Stimulated activated CD4-positive, alpha-beta T cell treated with anti-CD3 and anti-CD28 coated beads, Interleukin-1b, Interleukin-23, amount 100 ng/mL, for 24 hours (primary cell): ENCODE data around the gene RPS5.
"Not testable (repeated sequence)": the region's sequence is repeated elsewhere in the genome, so short reads cannot be mapped to it uniquely, and the experiment has no call there.

ENCODE experiments used
- DNase-seq, 4 experiments: peaks; one replicate each; pipeline ENCODE4 v3.0.0-alpha.2; 2020; ENCODE audit warnings: low read depth in 4 of 4, low spot score in 1 of 4

Gene RPS5

GRCh38 chr19:58403920-58404478 lies 16.9 kb downstream of the RPS5 start:
- not testable (repeated sequence) for DNase-seq

- no peak for DNase-seq
Measured at GRCh38 chr19:58406818-58407657, 20.0 kb downstream of the RPS5 start.

- DNase-seq: no peak
Measured at GRCh38 chr19:58407658-58408151, 20.6 kb downstream of the RPS5 start.

- DNase-seq: peak; percentile 82 to 96 (median 90)
Measured at GRCh38 chr19:58408152-58409009, 21.3 kb downstream of the RPS5 start, which contains the start of gene ZNF584. ZNF584 (plus strand) TSS chr19:58408649; CDS start chr19:58409148, 499 bp downstream.

- DNase-seq: no peak
Measured at GRCh38 chr19:58409010-58409790, 22.1 kb downstream of the RPS5 start.

GRCh38 chr19:58416604-58417003 lies 29.5 kb downstream of the RPS5 start:
- DNase-seq: no peak

GRCh38 chr19:58417071-58417470 lies 30.0 kb downstream of the RPS5 start:
- DNase-seq: no peak

- DNase-seq: no peak
Measured at GRCh38 chr19:58428617-58429016, 41.5 kb downstream of the RPS5 start.

GRCh38 chr19:58429745-58430144 lies 42.7 kb downstream of the RPS5 start:
- DNase-seq: no peak

GRCh38 chr19:58434217-58434616 lies 47.1 kb downstream of the RPS5 start:
- DNase-seq: no peak

- peak; percentile 76 to 88 (median 84) for DNase-seq
Measured at GRCh38 chr19:58439576-58440554, 52.8 kb downstream of the RPS5 start, which contains the start of gene ZNF132. ZNF132 (minus strand) TSS chr19:58440153; CDS start chr19:58439821, 332 bp downstream.

- DNase-seq: no peak
Measured at GRCh38 chr19:58440556-58440955, 53.5 kb downstream of the RPS5 start.

GRCh38 chr19:58442986-58443385 lies 55.9 kb downstream of the RPS5 start:
- DNase-seq: not testable (repeated sequence)
